Stimulated activated CD8-positive, alpha-beta memory T cell treated with anti-CD3 and anti-CD28 coated beads, Interleukin-2, amount 100 ng/mL, for 1 hour (primary cell): Measurements from ENCODE around the gene RTN4.

Experiments
- DNase-seq, 2 donors: peaks; one replicate each; pipeline ENCODE4 v3.0.0-alpha.2; 2020; ENCODE audit warnings: low read depth in 2 of 2

The RTN4 gene

DNA sequence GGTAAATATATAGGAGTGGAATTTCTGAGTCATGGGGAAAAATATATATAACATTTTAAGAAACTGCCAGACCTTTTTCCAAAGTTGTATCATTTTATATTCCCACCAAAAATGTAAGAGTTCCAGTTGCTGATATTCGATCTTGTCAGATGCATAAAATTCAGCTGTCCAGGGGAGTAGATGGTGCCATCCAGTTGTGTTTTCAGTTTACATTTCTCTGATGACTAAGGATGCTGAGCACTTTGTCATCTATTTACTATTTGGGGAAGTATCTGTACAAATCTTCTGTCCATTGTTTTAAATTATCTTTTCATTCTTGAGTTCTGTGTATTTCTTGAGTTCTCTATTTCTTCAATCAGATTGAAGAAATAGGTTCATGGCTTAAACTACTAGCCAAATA is 126.1 kb downstream of the RTN4 start:
- no peak for DNase-seq
